Right atrium auricular region (tissue), 2 donors: Measurements from ENCODE around the gene RFTN1. TPM values are rescaled to one million over a fixed set of nuclear protein-coding genes. Genes with fewer than 3 reads are reported as not detected.

Source experiments
- DNase-seq: peaks from one replicate; pipeline ENCODE4 v3.0.0-alpha.2; 2019; ENCODE audit warnings: low spot score
- H3K27ac ChIP-seq, 2 donors: fragments of 200-600 bp; sonication (generic); 1 replicate in 1 of 2; 2 replicates in 1 of 2; pipeline ENCODE4 v1.5.1; 2016 to 2019
- H3K27me3 ChIP-seq, 2 donors: fragments of 200-600 bp; sonication (generic); one replicate each; pipeline versions ENCODE4 v1.5.1 to v1.6.0; 2017 to 2019
- H3K36me3 ChIP-seq: fragments of 200-600 bp; sonication (generic); one replicate; pipeline ENCODE4 v1.5.1; 2016
- H3K4me1 ChIP-seq, 2 donors: fragments of 200-600 bp; sonication (generic); one replicate each; pipeline versions ENCODE4 v1.5.1 to v1.6.0; 2017 to 2019
- H3K4me3 ChIP-seq, 2 donors: fragments of 200-600 bp; sonication (generic); 1 replicate in 1 of 2; 2 replicates in 1 of 2; pipeline ENCODE4 v1.5.1; 2017 to 2019; ENCODE audit warnings: mild to moderate bottlenecking in 1 of 2, moderate library complexity in 1 of 2
- H3K9me3 ChIP-seq, 2 donors: fragments of 200-600 bp; sonication (generic); one replicate each; pipeline ENCODE4 v1.5.1; 2019
- total RNA-seq, 2 donors: library from RNA; depleted of rRNA; stranded (reverse); fragments of >200 nt; gene quantifications; one replicate each; pipeline ENCODE4 v1.1.0, GENCODE V29; 2016
- TF ChIP-seq, protein P1 (sequence below), 2 donors: fragments of 200-600 bp; sonication (generic); IDR thresholded peaks; one replicate each; pipeline ENCODE4 v1.5.1; 2019; ENCODE audit warnings: antibody characterized with exemption in 2 of 2

Gene RFTN1
- total RNA-seq, 2 donors from 2014 or later: 15.9 to 33.6 TPM

DNA sequence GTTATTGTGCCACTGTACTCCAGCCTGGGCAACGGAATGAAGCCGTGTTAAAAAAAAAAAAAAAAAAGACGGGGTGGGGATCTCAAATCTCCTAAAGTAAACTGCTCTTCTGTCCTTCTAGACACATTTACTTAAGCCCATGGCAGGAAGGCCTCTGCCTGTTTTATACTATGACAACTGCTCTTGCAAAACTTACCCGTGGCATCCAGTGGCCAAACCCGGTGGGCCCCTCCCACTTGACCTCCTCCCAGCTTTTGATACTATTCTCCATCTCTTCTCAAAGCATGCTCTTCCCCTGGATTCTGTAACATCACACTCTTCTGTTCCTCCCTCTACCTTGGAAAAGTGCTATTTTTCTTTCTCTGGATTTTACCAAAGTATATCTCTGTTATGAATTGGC, 112.2 kb downstream of the RFTN1 start:
- Histone ChIP-seq H3K9me3 (no peaks in the 10 kb centered on the region), H3K4me1 (peaks cover 0 to 39% of the 10 kb centered on the region in 2 donors), H3K4me3 (no peak overlapping the region), H3K36me3 (no peaks in the 10 kb centered on the region), H3K27ac (peak overlapping the region; percentile 22 to 29), H3K27me3 (no peaks in the 10 kb centered on the region)
- TF ChIP-seq, protein P1, sequence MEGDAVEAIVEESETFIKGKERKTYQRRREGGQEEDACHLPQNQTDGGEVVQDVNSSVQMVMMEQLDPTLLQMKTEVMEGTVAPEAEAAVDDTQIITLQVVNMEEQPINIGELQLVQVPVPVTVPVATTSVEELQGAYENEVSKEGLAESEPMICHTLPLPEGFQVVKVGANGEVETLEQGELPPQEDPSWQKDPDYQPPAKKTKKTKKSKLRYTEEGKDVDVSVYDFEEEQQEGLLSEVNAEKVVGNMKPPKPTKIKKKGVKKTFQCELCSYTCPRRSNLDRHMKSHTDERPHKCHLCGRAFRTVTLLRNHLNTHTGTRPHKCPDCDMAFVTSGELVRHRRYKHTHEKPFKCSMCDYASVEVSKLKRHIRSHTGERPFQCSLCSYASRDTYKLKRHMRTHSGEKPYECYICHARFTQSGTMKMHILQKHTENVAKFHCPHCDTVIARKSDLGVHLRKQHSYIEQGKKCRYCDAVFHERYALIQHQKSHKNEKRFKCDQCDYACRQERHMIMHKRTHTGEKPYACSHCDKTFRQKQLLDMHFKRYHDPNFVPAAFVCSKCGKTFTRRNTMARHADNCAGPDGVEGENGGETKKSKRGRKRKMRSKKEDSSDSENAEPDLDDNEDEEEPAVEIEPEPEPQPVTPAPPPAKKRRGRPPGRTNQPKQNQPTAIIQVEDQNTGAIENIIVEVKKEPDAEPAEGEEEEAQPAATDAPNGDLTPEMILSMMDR (IDR thresholded peaks at IDR 0.05): no peak
- DNase-seq: no peak

DNA sequence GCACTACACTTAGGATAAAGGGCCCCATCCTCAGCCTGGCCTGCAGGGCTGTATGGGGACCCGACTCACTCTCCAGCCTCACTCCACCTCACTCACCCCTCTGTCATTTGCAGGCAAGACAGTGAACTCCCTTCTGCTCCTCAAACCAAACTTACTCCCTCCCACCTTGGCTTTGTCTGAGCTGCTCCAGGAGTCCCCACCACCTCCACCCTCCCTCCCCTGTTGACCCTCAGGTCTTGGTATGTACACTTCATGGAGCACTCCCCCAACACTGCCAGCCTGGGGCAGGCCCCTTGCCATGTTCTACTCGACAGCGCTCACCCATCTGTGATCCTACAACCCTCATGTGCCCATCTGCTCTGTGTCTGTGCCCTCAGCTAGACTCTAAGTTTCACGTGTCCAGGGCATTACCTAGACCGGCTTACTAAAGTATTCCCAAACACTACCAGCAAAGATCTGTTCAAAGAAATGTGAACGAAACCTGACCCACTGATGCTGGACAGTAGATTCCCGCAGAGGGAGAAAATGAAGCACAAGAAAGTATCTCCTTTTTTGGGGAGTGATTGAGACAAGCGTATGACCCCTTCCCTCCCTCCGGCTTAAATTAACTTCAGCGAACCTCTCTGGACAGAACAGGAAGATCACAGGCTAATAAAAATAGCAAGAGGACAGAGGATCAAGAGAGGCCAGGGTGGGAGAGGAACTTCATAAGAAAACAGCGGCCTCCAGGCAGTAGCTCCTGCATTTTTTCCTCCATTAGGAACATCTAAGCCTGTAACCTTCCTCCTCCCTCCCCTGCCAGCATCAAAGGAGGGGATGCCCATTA, 113.2 kb downstream of the RFTN1 start:
- H3K27ac ChIP-seq: peak overlapping the region; percentile 29 to 48
- no peaks in the 10 kb centered on the region for H3K36me3 ChIP-seq
- TF ChIP-seq, protein P1 (IDR thresholded peaks at IDR 0.05): no peak
- H3K9me3 ChIP-seq: no peaks in the 10 kb centered on the region
- no peaks in the 10 kb centered on the region for H3K27me3 ChIP-seq
- DNase-seq: no peak
- H3K4me3 ChIP-seq: no peak overlapping the region
- H3K4me1 ChIP-seq: peaks cover 0 to 45% of the 10 kb centered on the region in 2 donors

DNA sequence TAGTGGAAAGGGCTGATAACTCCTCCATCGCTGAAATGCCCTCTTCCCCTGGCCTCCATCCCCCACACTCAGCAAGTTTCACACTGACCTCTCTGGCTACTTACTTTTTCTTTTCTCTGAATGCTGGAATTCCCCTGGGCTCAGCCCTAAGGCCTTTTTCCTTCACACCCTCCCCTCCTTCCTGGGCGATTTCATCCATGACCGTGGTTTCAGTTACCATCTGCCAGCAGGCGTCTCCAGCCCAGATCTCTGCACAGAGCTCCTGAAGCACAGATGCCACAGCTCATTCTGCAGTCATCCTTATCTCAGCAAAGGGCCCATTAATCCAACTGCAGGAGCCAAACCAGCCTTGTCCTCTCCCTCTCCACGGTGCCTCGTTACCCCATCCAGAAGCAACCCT, 114.0 kb downstream of the RFTN1 start:
- H3K4me1 ChIP-seq: peaks cover 0 to 45% of the 10 kb centered on the region in 2 donors
- peak overlapping the region in 1 of 2 donors; percentile 48 for H3K27ac ChIP-seq
- DNase-seq: no peak
- H3K36me3 ChIP-seq: no peaks in the 10 kb centered on the region
- TF ChIP-seq, protein P1 (IDR thresholded peaks at IDR 0.05): no peak
- H3K27me3 ChIP-seq: no peaks in the 10 kb centered on the region
- H3K9me3 ChIP-seq: no peaks in the 10 kb centered on the region
- no peak overlapping the region for H3K4me3 ChIP-seq

GRCh38 chr3:16398648-16399047, 114.9 kb downstream of the RFTN1 start:
- Histone ChIP-seq H3K4me3 (no peak overlapping the region), H3K4me1 (peaks cover 0 to 45% of the 10 kb centered on the region in 2 donors), H3K36me3 (no peaks in the 10 kb centered on the region), H3K9me3 (no peaks in the 10 kb centered on the region), H3K27ac (peak overlapping the region in 1 of 2 donors; percentile 33), H3K27me3 (no peaks in the 10 kb centered on the region)
- TF ChIP-seq, protein P1 (IDR thresholded peaks at IDR 0.05): no peak
- no peak for DNase-seq

GRCh38 chr3:16396202-16396601, 117.3 kb downstream of the RFTN1 start:
- H3K27ac ChIP-seq: no peak overlapping the region
- TF ChIP-seq, protein P1 (IDR thresholded peaks at IDR 0.05): no peak
- no peaks in the 10 kb centered on the region for H3K27me3 ChIP-seq
- no peaks in the 10 kb centered on the region for H3K9me3 ChIP-seq
- H3K4me1 ChIP-seq: peaks cover 0 to 38% of the 10 kb centered on the region in 2 donors
- DNase-seq: no peak
- no peaks in the 10 kb centered on the region for H3K36me3 ChIP-seq
- H3K4me3 ChIP-seq: no peak overlapping the region
